Measurements from ENCODE around the gene LCN10.

The LCN10 gene

DNA sequence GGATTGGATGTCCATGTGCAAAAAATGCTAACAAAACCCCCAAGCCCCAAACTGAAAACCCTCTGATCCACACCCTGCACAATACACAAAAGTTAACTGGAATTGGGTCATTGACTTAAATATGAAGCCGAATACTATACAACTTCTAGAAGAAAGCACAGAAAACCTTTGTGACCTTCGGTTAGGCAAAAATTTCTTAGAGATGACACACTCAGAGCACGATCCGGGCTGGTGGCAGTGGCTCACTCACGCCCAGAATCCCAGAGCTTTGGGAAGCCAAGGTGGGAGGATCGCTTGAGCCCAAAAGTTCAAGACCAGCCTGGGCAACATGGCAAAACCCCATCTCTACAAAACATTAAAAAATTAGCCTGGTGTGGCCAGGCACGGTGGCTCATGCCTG lies 32.2 kb downstream of the LCN10 start:
- Histone ChIP-seq H4K20me1 (ENCODE audit: insufficient read depth, low read length) (no peaks in the 10 kb centered on the region), H3K9me2 (ENCODE audit: low read depth, low read length) (no peaks in the 10 kb centered on the region), H3K9ac (ENCODE audit: low read length) (no peak overlapping the region), H3K4me3 (ENCODE audit: low read depth, low read length, poor library complexity, severe bottlenecking) (no peak overlapping the region), H3K27me3 (ENCODE audit: insufficient read depth, low read length) (peaks cover 11% of the 10 kb centered on the region; the same call in 1 of the 2 replicates), H2AFZ (ENCODE audit: low read length) (no peak overlapping the region), H3K79me2 (ENCODE audit: insufficient read depth, low read length) (no peaks in the 10 kb centered on the region), H3K4me1 (ENCODE audit: insufficient read depth, low read length, severe bottlenecking) (no peaks in the 10 kb centered on the region), H3K27ac (ENCODE audit: low read depth, low read length, poor library complexity, severe bottlenecking) (no peak overlapping the region), H3K9me3 (ENCODE audit: low read length) (no peaks in the 10 kb centered on the region), H3F3A (ENCODE audit: insufficient read depth, low read length) (no peaks in the 10 kb centered on the region), H3K36me3 (ENCODE audit: insufficient read depth, low read length) (no peaks in the 10 kb centered on the region), H3K4me2 (ENCODE audit: low read length) (no peak overlapping the region)
- TF ChIP-seq, protein P1, sequence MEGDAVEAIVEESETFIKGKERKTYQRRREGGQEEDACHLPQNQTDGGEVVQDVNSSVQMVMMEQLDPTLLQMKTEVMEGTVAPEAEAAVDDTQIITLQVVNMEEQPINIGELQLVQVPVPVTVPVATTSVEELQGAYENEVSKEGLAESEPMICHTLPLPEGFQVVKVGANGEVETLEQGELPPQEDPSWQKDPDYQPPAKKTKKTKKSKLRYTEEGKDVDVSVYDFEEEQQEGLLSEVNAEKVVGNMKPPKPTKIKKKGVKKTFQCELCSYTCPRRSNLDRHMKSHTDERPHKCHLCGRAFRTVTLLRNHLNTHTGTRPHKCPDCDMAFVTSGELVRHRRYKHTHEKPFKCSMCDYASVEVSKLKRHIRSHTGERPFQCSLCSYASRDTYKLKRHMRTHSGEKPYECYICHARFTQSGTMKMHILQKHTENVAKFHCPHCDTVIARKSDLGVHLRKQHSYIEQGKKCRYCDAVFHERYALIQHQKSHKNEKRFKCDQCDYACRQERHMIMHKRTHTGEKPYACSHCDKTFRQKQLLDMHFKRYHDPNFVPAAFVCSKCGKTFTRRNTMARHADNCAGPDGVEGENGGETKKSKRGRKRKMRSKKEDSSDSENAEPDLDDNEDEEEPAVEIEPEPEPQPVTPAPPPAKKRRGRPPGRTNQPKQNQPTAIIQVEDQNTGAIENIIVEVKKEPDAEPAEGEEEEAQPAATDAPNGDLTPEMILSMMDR (IDR thresholded peaks at IDR 0.05; ENCODE audit: low read length) = no peak
- no peak for TF ChIP-seq EZH2 (IDR thresholded peaks at IDR 0.05; ENCODE audit: borderline replicate concordance, low read length)

DNA sequence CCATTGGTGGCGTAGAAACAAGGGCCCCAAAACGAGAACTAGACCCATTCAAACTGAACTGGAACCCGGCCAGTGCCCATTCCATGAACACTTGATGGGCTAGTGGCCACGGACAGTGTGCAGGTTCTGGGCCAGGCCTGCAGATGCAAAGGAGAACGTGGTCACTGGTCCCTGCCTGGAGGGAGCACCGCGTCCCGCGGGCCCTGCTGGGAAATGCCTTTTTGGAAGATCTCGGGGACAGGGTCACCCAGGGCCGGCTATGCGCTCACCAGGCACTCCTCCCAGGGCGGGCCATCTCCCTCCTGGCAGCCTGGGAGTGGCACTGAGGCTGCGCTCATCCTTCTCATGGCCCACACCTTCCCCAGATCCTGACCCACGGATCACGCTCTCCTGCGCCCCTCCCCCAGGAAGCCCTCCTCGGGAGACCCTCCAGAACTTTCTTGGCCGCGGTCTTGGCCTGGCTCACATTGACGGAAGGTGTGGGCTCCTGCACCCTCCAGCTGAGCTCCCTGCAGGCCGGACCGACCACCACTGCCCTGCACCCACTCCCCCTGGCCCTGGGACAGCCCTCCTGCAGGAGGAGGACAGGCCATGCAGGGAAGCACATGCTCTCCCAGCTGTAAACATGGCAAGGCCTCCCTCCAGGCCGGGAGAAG lies 33.2 kb downstream of the LCN10 start:
- H3K27ac ChIP-seq (ENCODE audit: low read depth, low read length, poor library complexity, severe bottlenecking) = no peak overlapping the region
- no peaks in the 10 kb centered on the region for H3K9me3 ChIP-seq (ENCODE audit: low read length)
- TF ChIP-seq EZH2 (IDR thresholded peaks at IDR 0.05; ENCODE audit: borderline replicate concordance, low read length) = no peak
- TF ChIP-seq, protein P1 (IDR thresholded peaks at IDR 0.05; ENCODE audit: low read length) = no peak
- H2AFZ ChIP-seq (ENCODE audit: low read length) = no peak overlapping the region
- no peaks in the 10 kb centered on the region for H3F3A ChIP-seq (ENCODE audit: insufficient read depth, low read length)
- H3K36me3 ChIP-seq (ENCODE audit: insufficient read depth, low read length) = no peaks in the 10 kb centered on the region
- H3K79me2 ChIP-seq (ENCODE audit: insufficient read depth, low read length) = no peaks in the 10 kb centered on the region
- no peaks in the 10 kb centered on the region for H3K4me1 ChIP-seq (ENCODE audit: insufficient read depth, low read length, severe bottlenecking)
- H3K9me2 ChIP-seq (ENCODE audit: low read depth, low read length) = no peaks in the 10 kb centered on the region
- H3K4me2 ChIP-seq (ENCODE audit: low read length) = no peak overlapping the region
- no peaks in the 10 kb centered on the region for H4K20me1 ChIP-seq (ENCODE audit: insufficient read depth, low read length)
- no peak overlapping the region for H3K9ac ChIP-seq (ENCODE audit: low read length)
- H3K4me3 ChIP-seq (ENCODE audit: low read depth, low read length, poor library complexity, severe bottlenecking) = no peak overlapping the region
- peaks cover 15% of the 10 kb centered on the region; the same call in 1 of the 2 replicates for H3K27me3 ChIP-seq (ENCODE audit: insufficient read depth, low read length)

GRCh38 chr9:136707849-136708517 lies 34.8 kb downstream of the LCN10 start:
- Histone ChIP-seq H3K27ac (ENCODE audit: low read depth, low read length, poor library complexity, severe bottlenecking) (no peak overlapping the region), H3K4me1 (ENCODE audit: insufficient read depth, low read length, severe bottlenecking) (no peaks in the 10 kb centered on the region), H3K4me2 (ENCODE audit: low read length) (no peak overlapping the region)

More at GRCh38 chr9:136707849-136708517, 34.8 kb downstream of the LCN10 start:
- TF ChIP-seq EZH2 (IDR thresholded peaks at IDR 0.05; ENCODE audit: borderline replicate concordance, low read length) = no peak
- TF ChIP-seq, protein P1 (IDR thresholded peaks at IDR 0.05; ENCODE audit: low read length) = no peak
- peaks cover 13% of the 10 kb centered on the region; the same call in 1 of the 2 replicates for H3K27me3 ChIP-seq (ENCODE audit: insufficient read depth, low read length)
- no peak overlapping the region for H3K9ac ChIP-seq (ENCODE audit: low read length)
- no peaks in the 10 kb centered on the region for H3F3A ChIP-seq (ENCODE audit: insufficient read depth, low read length)
- H3K9me3 ChIP-seq (ENCODE audit: low read length) = no peaks in the 10 kb centered on the region
- no peaks in the 10 kb centered on the region for H3K9me2 ChIP-seq (ENCODE audit: low read depth, low read length)
- no peak overlapping the region for H3K4me3 ChIP-seq (ENCODE audit: low read depth, low read length, poor library complexity, severe bottlenecking)
- H2AFZ ChIP-seq (ENCODE audit: low read length) = no peak overlapping the region
- H4K20me1 ChIP-seq (ENCODE audit: insufficient read depth, low read length) = no peaks in the 10 kb centered on the region
- H3K79me2 ChIP-seq (ENCODE audit: insufficient read depth, low read length) = no peaks in the 10 kb centered on the region
- no peaks in the 10 kb centered on the region for H3K36me3 ChIP-seq (ENCODE audit: insufficient read depth, low read length)
